Fibroblast of lung (primary cell): ENCODE measurements around the gene IL10RB. TPM values are rescaled to one million over a fixed set of nuclear protein-coding genes. Genes with fewer than 3 reads are reported as not detected.

Experiments used
- DNase-seq, 2 donors: peaks; one replicate each; pipeline versions ENCODE4 v3.0.0 to v3.0.0-alpha.2; 2010; ENCODE audit warnings: low read depth in 2 of 2
- H2AFZ ChIP-seq: 2 replicates; pipeline ENCODE4 v1.5.1; 2012; ENCODE audit warnings: low read length, control low read depth, inconsistent platforms
- H3K27ac ChIP-seq: 2 replicates; pipeline ENCODE4 v1.5.1; 2011; ENCODE audit warnings: low read length, control low read depth; ENCODE audit not compliant: insufficient read depth
- H3K27me3 ChIP-seq: 2 replicates; pipeline ENCODE4 v1.5.1; 2011; ENCODE audit warnings: mild to moderate bottlenecking, low read length; ENCODE audit not compliant: control insufficient read depth, insufficient read depth
- H3K36me3 ChIP-seq: 2 replicates; pipeline ENCODE4 v1.5.1; 2011; ENCODE audit warnings: low read length; ENCODE audit not compliant: control insufficient read depth, insufficient read depth
- H3K4me1 ChIP-seq: 2 replicates; pipeline ENCODE4 v1.5.1; 2011; ENCODE audit warnings: low read length; ENCODE audit not compliant: control insufficient read depth, insufficient read depth; ENCODE audit errors: extremely low read depth
- H3K4me2 ChIP-seq: 2 replicates; pipeline ENCODE4 v1.5.1; 2011; ENCODE audit warnings: low read length, control low read depth; ENCODE audit not compliant: insufficient read depth; ENCODE audit errors: extremely low read depth
- H3K4me3 ChIP-seq, 4 experiments: fragments of 200-600 bp in 1 of 4; sonication (generic) in 1 of 4; replicated peaks in 1 of 4; 2 replicates each; pipeline ENCODE4 v1.5.1; 2011 to 2016; ENCODE audit warnings: low read length in 4 of 4, low read depth in 3 of 4, mild to moderate bottlenecking in 3 of 4, control low read depth in 2 of 4, inconsistent platforms in 1 of 4, mixed read lengths in 1 of 4; ENCODE audit not compliant: insufficient read depth in 1 of 4; ENCODE audit errors: control extremely low read depth in 1 of 4
- H3K79me2 ChIP-seq: 2 replicates; pipeline ENCODE4 v1.5.1; 2012; ENCODE audit warnings: mild to moderate bottlenecking, low read length, inconsistent platforms; ENCODE audit not compliant: control insufficient read depth, insufficient read depth
- H3K9ac ChIP-seq: 2 replicates; pipeline ENCODE4 v1.5.1; 2011; ENCODE audit warnings: mild to moderate bottlenecking, low read length, control low read depth; ENCODE audit not compliant: insufficient read depth
- H3K9me3 ChIP-seq: 2 replicates; pipeline ENCODE4 v1.5.1; 2012; ENCODE audit warnings: low read depth, low read length; ENCODE audit not compliant: control insufficient read depth, insufficient read depth
- H4K20me1 ChIP-seq: 2 replicates; pipeline ENCODE4 v1.5.1; 2011; ENCODE audit warnings: low read length; ENCODE audit not compliant: control insufficient read depth, insufficient read depth; ENCODE audit errors: extremely low read depth
- CTCF ChIP-seq, 2 donors: IDR thresholded peaks in 1 of 2; conservative IDR thresholded peaks in 1 of 2; 1 replicate in 1 of 2; 2 replicates in 1 of 2; pipeline ENCODE4 v1.5.1; 2011 to 2012; ENCODE audit warnings: low read length in 2 of 2, control low read depth in 1 of 2, inconsistent platforms in 1 of 2, low read depth in 1 of 2, mild to moderate bottlenecking in 1 of 2
- EZH2 ChIP-seq: IDR thresholded peaks from 2 replicates; pipeline ENCODE4 v1.5.1; 2012; ENCODE audit warnings: low read length, control low read depth, mild to moderate bottlenecking; ENCODE audit errors: missing control alignments
- polyA plus RNA-seq, 2 donors: library from polyadenylated mRNA; depleted of rRNA in 1 of 2; stranded (reverse) in 1 of 2; unstranded in 1 of 2; fragments of >200 nt; gene quantifications; 2 replicates each; pipeline ENCODE4 v1.2.1, GENCODE V29; 2011 to 2012; ENCODE audit warnings: missing spikeins in 1 of 2
- total RNA-seq: library from RNA; depleted of rRNA; stranded (reverse); fragments of >200 nt; gene quantifications from 2 replicates; pipeline ENCODE4 v1.2.1, GENCODE V29; 2014

IL10RB gene
- total and polyA plus RNA-seq, 2 donors (not counting 1 experiment from before 2014, with no cell fraction given): 56.2 to 64.1 TPM

- no peak overlapping the region for H3K4me3 ChIP-seq
- H3K9me3 ChIP-seq: no peaks in the 10 kb centered on the region
- H2AFZ ChIP-seq: no peak overlapping the region
- DNase-seq: no peak
- no peak overlapping the region for H3K27ac ChIP-seq
- no peaks in the 10 kb centered on the region for H3K36me3 ChIP-seq
- no peak overlapping the region for H3K4me2 ChIP-seq
- H3K9ac ChIP-seq: no peak overlapping the region
- no peaks in the 10 kb centered on the region for H3K4me1 ChIP-seq
- no peaks in the 10 kb centered on the region for H4K20me1 ChIP-seq
- no peaks in the 10 kb centered on the region for H3K27me3 ChIP-seq
- TF ChIP-seq CTCF (conservative IDR thresholded peaks at IDR 0.05 in 1 of 2, IDR thresholded peaks at IDR 0.05 in 1 of 2; ENCODE audit: low read depth in 1 of 2, low read length in 2 of 2) (no peak), EZH2 (no peak)
- H3K79me2 ChIP-seq: peaks cover 17% of the 10 kb centered on the region
Observed at GRCh38 chr21:33334191-33334590, 68.0 kb downstream of the IL10RB start.

- Histone ChIP-seq H3K9me3 (no peaks in the 10 kb centered on the region), H3K4me1 (no peaks in the 10 kb centered on the region), H3K36me3 (no peaks in the 10 kb centered on the region), H3K79me2 (peaks cover 16% of the 10 kb centered on the region), H3K4me2 (no peak overlapping the region), H3K9ac (no peak overlapping the region), H3K27me3 (no peaks in the 10 kb centered on the region), H2AFZ (no peak overlapping the region), H3K4me3 (no peak overlapping the region), H3K27ac (no peak overlapping the region), H4K20me1 (no peaks in the 10 kb centered on the region)
- no peak for TF ChIP-seq EZH2
- TF ChIP-seq CTCF (conservative IDR thresholded peaks at IDR 0.05 in 1 of 2, IDR thresholded peaks at IDR 0.05 in 1 of 2; ENCODE audit: low read depth in 1 of 2, low read length in 2 of 2): no peak
- no peak for DNase-seq
Observed at GRCh38 chr21:33334824-33335223, 68.7 kb downstream of the IL10RB start.

- H3K79me2 ChIP-seq: peaks cover 4% of the 10 kb centered on the region
- H3K27ac ChIP-seq: no peak overlapping the region
- H4K20me1 ChIP-seq: no peaks in the 10 kb centered on the region
- no peaks in the 10 kb centered on the region for H3K4me1 ChIP-seq
- no peaks in the 10 kb centered on the region for H3K36me3 ChIP-seq
- H3K27me3 ChIP-seq: no peaks in the 10 kb centered on the region
- no peak overlapping the region for H3K9ac ChIP-seq
- H3K4me2 ChIP-seq: no peak overlapping the region
- no peaks in the 10 kb centered on the region for H3K9me3 ChIP-seq
- H2AFZ ChIP-seq: no peak overlapping the region
- no peak for TF ChIP-seq CTCF (conservative IDR thresholded peaks at IDR 0.05 in 1 of 2, IDR thresholded peaks at IDR 0.05 in 1 of 2; ENCODE audit: low read depth in 1 of 2, low read length in 2 of 2)
- TF ChIP-seq EZH2: no peak
- DNase-seq: no peak
- no peak overlapping the region for H3K4me3 ChIP-seq
Observed at GRCh38 chr21:33339135-33339534, 73.0 kb downstream of the IL10RB start.
